Stimulated activated CD8-positive, alpha-beta memory T cell treated with anti-CD3 and anti-CD28 coated beads, Interleukin-4, amount 100 ng/mL, for 4 hours (primary cell): Measurements from ENCODE around the gene CDH8.
"Not testable (repeated sequence)": the region's sequence is repeated elsewhere in the genome, so short reads cannot be mapped to it uniquely, and the experiment has no call there.

Source experiments
- DNase-seq, 2 donors: peaks; one replicate each; pipeline ENCODE4 v3.0.0-alpha.2; 2020; ENCODE audit warnings: low read depth in 2 of 2, low spot score in 1 of 2

CDH8 gene

DNA sequence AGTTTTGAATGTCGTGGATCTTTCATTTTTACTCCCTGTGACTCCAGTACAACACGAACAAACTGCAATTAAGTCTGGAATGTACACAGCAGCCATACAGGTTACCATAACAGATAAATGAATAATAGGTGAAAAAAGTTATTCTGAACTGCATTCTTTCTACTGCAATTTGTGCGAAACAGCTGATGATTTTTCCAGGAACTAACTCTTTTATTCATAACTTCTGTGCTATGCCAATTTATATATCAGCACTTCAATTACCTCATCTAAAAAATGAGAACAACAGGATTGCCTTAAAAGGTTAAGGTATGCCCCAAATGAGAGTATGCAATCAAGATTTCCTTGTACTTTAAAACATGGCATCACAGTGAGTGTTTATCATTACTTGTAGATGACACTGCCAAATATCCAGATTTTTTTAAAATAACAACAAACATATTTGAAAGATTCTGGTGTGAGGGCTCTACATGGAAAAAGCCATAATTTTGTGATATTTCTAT is 238.9 kb downstream of the CDH8 start:
- no peak for DNase-seq

DNA sequence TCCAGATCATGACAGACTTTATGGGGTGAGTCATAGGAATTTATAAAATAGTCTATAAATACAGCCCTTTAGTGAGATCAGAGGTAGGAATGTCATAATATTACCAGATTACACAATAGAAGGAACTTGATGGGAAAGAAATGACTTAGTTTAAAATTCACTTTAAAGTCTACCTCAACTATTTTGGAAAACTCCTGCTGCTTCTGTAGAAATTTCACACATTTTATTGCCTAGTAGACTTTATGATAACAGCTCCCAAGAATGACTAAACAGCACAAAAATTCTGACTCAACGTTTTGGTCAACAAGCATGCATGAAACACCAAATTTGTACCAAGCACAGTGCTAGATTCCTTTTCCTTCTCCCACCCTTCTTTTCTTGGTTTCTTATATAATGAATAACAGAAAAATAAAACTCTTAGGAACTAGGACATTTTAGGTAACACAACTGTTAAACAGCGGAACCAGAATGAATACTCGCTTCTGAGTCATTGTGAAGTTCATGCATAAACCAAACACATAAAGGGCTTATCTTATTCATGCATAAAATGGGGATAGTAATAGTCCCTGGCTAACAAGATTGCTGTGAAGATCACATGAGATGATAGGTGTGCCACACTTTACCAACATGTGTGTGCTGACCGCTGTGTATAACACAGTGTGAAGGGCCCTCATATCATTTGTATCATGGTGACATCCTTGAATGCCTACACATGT is 243.9 kb downstream of the CDH8 start:
- DNase-seq, result no peak

DNA sequence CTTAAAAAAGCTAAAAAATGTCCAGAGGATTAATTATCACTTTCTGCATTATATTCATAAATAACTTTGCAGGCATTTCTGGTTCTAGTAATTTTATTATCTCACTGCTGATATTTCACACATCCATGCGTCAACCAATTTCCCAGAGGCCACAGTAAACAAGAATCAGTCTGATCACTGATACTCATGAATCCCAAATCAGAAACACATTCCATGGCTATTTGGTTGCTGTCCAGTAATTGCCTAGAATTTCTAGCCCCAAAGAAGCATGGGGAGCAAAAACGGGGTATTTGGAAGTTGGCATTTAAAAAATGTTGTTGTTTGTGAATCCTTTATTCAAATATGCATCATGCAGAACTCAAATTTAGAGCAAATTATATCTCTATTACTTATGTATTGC is 244.8 kb downstream of the CDH8 start:
- no peak for DNase-seq

DNA sequence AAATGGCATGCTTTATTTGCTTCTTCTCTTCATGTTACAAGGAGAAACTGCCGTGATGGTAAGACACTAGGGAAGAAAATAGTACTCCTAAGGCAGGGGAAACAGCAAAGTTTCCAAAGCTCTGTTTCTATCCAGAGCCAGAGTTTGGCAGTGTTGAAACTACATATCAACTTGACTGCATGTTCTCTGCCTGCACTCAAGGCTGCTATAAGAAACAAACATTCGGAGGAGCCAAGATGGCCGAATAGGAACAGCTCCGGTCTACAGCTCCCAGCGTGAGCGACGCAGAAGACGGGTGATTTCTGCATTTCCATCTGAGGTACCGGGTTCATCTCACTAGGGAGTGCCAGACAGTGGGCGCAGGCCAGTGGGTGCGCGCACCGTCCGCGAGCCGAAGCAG is 254.4 kb downstream of the CDH8 start:
- DNase-seq, result not testable (repeated sequence)

DNA sequence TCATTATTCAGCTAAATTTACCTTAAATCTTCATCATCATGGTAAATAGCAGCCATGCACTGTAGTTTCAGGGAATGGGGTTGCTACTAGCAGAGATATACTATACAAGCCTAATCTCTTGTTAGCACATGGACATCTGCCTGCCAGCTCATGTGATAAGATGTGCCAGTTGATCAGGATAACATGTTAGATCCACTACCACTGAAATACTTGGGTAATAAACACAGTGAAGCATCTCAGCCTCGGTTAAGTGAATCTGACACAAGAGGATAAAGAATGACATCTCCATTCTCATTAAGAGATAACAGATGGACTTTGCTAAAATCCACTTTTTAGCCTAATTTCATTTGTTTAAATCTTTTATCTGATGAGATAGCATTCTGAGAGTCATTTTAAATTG is 256.1 kb downstream of the CDH8 start:
- no peak for DNase-seq

DNA sequence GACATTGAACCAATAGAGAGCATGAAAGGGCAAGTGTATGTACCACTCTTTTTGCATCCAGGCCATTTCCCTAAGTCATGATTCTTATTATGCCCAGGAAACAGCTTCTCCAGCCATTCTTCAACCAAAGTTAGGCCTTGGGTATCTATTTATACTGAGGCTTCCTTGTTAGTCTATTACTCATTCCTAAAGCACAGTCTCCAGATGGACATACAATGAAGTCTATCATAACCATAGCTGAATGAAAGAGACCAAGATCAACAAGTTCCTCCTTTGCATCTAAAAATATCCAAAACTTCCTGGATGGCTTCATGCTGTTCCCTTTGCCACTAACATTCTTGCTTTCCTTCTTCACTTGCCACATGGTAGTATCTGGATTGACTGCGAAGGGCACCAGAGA is 265.9 kb downstream of the CDH8 start:
- DNase-seq, result no peak

DNA sequence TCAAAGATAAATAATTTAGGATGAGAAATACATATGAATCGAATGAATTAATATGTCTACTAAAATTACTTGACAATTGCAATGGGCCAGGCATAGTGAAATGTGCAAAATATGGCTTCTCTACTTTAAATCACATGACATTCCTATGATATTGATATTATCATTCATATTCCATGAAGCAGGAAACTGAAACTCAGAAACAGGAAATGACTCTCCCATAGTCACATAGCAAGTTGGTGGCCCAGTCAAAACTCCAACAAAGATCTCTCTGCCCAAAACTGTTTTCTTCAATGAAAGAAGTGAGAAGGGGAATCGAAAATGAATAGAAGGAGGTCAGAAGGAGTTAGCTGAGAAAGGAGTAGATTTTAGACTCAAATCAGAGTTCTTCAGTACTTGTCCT is 272.2 kb downstream of the CDH8 start:
- DNase-seq, result no peak

DNA sequence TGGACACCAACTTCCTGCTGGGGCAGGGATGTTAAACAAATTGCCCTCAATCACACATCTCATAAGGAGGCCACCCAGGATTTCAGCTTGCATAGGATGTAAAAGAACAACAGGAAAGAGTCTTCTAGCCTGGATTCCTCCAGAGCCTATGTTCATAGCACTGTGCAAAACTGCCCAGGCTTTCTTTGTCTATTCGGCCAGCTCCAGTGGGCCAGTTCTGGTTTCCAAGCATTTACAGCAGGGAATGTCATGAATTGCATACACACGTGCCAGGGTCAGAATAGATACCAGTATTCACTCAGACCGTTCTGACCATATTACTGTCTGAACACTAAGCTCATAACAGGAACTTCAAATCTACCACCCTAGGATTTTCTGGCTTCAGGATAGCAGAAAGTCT is 273.2 kb downstream of the CDH8 start:
- DNase-seq, result no peak

DNA sequence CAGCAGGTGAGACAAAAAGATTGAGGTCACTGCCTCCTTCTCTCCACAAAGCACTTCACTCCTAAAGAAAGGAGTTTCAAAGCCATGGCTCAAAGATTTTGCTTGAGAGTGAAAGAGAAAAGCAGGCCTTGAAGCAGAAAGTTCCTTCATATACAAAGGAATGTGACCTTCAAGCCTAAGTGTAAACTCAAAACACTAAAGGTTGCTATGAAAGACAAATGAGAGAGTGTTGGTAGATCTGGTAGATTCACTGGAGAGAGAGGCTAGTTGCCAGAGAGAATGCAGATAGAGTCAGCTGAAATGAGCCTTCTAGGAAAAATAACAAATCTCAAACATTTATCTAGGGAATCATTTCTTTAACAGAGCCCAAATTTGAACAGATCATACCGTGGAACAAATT is 305.2 kb downstream of the CDH8 start:
- DNase-seq, result no peak

DNA sequence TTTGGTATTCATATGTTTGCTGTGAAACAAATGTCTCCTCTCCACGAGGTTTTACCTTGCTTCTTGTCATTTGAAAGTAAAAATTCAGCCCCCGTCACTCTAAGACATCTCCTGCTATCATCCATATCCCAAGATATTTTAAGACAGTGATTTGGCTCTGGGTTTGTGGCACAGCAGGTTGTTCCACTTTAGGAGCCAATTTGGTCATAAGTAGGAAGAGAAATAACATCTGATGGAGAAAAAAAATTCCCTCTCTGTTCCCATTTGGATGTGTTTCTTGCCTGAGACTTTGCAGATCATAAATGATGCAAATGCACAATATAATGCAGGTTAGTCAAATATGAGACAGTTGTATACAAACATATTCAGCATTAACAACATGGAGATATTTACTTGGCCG is 309.5 kb downstream of the CDH8 start:
- DNase-seq, result no peak

DNA sequence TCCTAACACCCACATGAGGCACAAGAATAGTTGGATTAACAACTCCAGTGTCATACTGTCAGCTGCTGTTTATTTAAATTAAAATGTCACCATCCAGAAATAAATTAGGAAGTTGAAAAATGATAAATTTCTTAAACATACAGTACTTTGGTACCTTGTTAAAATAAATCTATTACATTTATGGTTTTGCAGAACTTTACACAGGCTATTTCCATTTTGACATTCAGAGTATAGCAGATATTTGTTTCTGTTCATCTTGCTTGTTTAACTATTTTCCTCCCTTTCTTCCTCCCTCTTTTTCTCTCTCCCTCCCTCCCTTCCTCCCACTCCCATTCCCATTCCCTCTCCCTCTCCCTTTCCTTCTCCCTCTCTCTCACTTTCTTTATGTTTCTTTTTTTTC is 310.1 kb downstream of the CDH8 start:
- DNase-seq, result no peak

DNA sequence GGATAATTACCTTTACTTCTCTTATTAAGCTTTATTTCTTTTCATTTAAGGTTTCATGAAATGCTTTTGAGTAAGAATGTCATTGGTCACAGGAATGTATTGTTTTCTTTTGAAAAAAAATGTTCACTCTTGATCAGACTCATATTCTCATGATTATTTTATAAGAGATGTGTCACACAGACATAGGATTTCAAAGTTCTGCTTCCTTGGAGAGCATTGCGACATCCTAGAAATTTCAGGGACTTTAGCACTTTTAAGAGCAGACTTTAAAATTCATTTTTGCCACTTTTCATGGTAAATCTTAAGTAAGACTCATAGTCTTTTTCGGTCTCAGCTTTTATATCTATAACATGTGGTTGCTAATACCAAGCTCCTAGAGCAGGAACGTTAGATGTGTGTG is 314.7 kb downstream of the CDH8 start:
- no peak for DNase-seq

DNA sequence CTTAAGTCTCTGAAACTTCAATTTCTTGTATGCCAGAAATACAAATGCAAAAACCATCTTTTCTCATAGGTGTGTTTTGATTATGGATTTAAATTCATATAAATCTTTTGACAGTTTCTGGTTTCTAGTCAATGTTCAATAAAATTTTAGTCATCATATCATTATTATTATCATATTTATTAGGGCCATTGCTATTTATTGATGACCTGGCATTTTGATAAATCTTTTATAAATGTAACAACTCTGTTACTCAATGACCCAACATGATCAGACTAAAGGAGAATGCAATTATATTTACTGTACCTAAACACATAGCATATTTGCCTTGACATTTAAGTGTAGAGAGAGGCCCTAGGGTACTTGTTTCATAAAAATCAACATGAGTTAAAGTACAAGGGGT is 320.8 kb downstream of the CDH8 start:
- DNase-seq, result no peak

DNA sequence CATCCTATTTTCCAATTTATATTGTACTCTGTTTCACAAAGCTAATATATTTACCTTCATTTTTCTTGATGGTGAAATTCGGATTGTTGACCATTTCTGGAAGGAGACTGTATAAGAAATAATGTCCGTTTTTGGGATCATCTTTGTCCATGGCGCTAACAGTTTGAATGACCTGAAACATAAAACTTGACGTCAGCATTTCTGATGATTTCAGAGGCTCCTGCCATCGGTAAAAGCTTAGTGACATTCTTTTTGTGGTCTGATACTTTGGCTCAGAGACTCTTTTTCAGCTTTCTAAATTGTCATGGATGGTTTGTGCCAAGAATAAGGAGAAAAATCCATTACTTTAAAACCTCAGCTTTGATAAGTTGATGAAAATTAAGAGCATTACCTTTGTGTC is 322.5 kb downstream of the CDH8 start:
- no peak for DNase-seq

DNA sequence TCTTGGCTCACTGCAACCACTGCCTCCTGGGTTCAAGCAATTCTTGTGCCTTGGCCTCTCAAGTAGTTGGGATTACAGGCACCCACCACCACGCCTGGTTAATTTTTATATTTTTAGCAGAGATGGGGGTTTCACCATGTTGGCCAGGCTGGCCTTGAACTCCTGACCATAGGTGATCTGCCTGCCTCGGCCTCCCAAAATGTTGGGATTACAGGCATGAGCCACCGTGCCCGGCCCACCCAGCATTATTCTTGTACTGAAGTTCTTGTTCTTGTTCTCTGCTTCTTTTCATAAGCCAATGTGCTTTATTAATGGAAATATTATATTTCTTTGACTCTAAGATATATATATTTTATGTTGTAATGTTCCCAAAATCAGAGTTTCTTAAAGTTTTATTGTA is 336.6 kb downstream of the CDH8 start:
- DNase-seq, result not testable (repeated sequence)

DNA sequence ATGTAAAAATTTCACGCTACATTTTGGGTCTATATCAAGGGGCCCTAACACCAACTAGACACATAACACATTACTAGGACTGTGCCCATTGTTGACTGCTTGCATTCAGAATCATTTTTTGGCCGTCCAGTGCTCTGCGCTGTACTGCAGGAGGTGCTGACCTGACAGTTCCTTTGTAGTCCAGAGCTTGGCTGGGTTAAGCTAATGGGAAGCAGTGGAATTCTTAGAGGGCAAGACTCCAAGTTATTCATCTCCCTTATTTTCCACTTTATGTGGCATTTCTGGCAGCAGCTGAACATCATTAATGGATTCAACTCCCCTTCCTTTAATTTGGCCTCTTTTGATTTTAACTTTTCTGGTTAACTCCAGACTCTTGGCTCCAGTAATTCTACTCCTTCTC is 351.7 kb downstream of the CDH8 start:
- DNase-seq, result no peak

DNA sequence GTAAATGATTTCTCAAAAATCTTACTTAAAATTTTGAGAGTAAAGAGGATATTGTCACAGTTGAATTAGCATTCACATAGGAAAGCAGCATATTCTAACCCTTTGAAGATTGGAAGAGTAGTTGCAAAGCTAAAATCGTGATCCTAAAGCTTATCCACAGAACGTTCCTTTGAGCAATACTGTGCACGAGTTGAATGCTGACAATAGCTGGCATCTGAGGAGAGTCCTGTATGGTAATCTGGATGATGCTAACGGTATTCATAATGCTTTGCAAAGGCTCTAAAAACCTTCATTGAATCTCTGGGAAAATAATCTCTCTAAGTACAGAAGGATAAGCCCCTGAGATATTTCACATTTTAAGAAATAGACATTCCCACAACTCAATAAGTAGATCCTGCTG is 354.6 kb downstream of the CDH8 start:
- no peak for DNase-seq

DNA sequence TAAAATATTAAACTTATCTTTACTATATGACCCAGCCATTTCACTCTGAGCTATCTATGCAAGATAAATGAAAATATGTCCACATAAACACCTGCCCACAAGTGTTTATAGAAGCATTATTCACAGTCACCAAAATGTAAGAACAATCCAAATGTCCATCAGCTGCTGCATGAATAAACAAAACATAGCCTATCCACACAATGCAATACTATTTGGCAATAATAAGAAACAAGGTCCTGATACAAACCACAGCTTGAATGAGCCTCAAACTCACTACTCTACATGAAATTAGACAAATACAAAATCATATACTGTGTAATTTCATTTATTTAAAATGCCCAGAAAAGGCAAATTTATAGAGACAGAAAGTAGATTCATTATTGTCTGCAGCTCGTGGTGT is 355.1 kb downstream of the CDH8 start:
- DNase-seq, result no peak

DNA sequence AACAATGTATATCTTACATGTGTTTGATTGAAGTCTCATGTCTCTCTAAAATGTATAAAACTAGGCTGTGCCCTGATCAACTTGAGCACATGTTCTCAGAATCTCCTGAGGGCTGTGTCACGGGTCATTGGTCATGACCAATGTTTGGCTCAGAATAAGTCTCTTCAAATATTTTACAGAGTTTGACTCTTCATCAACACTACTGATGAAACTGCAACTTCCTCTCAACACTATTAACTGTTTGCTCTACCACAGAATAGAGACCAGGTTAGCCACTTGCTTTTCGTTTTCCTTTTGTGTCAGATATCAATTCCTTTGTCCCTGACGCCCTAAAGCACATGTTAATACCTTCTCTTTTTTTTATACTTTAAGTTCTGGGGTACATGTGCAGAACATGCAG is 358.1 kb downstream of the CDH8 start:
- DNase-seq, result no peak

DNA sequence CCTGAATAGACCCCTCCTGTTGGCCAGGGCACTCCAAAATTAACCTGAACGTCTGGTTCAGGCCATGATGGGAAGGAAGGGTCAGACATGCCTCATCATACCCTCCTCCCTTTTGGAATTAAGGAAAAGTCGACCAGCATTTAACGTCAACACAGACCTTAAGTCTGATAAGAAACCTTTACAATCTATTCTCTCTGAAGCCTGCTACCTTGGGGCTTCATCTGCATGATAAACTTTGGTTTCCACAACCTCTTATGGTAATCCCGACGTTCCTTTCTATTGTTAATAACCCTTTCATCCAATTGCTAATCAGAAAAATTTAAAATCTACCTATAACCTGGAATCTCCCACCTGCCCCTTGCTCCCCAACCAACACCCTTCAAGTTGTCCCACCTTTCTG is 358.5 kb downstream of the CDH8 start:
- DNase-seq, result no peak

DNA sequence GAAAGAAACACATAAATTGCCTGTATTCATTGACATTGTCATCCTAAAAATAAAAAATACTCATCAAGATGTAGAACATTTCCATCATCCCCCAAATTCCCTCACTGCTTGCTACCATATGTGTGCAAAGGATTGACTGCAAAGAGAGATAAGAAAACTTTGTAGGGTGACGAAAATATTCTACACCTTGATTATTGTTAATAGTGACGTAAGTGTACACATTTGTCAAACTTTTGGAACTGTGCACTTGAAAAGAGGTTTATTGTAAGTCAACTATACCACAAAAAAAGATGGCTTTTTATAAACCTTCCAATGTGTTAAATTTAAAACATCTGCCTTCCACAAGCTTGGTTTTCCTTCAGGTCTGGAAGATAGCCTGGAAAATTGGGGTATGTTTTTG is 359.5 kb downstream of the CDH8 start:
- no peak for DNase-seq

DNA sequence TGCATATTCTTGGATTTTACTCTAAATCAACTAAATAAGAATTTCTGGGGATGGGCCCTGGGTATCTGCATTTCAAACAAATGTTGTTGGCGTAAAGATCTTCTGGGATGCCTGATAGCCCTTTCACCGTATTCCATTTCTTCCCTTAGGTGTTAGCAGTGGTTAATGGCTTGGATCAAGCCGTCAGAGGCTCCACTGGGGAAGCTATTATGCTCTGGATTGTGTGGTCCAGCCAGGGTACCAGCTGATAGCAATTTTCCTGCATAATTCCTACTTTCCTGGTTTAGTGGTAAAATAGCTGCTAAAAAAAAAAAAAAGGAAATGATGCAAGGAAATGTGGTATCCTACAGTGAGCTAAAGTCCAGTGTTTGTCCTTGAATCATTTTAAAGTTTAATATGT is 365.1 kb downstream of the CDH8 start:
- no peak for DNase-seq

DNA sequence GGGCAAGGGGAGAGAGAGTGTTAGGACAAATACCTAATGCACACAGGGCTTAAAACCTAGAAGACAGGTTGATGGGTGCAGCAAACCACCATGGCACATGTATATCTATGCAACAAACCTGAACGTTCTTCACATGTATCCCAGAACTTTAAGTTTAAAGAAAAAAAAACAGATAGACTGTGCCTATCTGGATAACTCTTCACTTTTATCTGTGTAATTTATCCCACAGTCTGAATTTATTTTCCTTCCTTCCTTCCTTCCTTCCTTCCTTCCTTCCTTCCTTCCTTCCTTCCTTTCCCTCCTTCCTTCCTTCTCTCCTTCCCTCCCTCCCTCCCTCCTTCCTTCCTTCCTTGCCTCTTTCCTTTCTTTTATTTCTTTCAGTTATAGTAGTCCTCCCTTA is 370.7 kb downstream of the CDH8 start:
- DNase-seq, result no peak

DNA sequence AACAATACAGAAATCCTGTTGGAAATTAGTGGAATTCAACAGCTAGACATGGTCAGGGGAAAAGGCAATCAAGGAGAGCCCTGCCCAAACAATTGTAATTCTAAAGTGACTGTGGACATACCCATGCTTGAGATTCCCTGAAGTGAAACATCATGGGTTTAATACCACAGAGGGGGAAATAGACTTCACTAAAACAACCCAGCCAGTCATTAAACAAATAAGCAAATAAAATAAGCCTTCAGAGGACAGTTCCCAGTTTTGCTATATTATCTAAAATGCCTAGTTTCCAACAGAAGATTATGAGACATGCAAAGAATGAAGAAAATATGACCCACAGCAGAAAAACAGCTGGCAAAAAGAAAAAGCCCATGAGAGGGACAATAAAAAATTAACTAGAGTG is 376.3 kb downstream of the CDH8 start:
- DNase-seq, result no peak
